ENCODE data around the gene ONECUT3. TPM values are rescaled to one million over a fixed set of nuclear protein-coding genes. Genes with fewer than 3 reads are reported as not detected.

The ONECUT3 gene
- total and polyA plus RNA-seq, 8 donors = 0.06 to 0.08 (median 0.07) TPM; not detected in 2

GRCh38 chr19:1744822-1745563, 8.3 kb upstream of the ONECUT3 start:
- Histone ChIP-seq H3K4me3 (no peak overlapping the region), H3K36me3 (no peaks in the 10 kb centered on the region), H3K4me1 (peaks cover 5 to 21% of the 10 kb centered on the region in 2 donors), H3K27ac (no peak overlapping the region), H3K9me3 (peaks cover 0 to 2% of the 10 kb centered on the region in 2 donors), H3K27me3 (peaks cover 46 to 96% of the 10 kb centered on the region in 2 donors)
- DNase-seq (no peak), ATAC-seq (no peak)
- intact Hi-C loops (cut with DNase I) = no loop called here
- TF ChIP-seq, protein P1, sequence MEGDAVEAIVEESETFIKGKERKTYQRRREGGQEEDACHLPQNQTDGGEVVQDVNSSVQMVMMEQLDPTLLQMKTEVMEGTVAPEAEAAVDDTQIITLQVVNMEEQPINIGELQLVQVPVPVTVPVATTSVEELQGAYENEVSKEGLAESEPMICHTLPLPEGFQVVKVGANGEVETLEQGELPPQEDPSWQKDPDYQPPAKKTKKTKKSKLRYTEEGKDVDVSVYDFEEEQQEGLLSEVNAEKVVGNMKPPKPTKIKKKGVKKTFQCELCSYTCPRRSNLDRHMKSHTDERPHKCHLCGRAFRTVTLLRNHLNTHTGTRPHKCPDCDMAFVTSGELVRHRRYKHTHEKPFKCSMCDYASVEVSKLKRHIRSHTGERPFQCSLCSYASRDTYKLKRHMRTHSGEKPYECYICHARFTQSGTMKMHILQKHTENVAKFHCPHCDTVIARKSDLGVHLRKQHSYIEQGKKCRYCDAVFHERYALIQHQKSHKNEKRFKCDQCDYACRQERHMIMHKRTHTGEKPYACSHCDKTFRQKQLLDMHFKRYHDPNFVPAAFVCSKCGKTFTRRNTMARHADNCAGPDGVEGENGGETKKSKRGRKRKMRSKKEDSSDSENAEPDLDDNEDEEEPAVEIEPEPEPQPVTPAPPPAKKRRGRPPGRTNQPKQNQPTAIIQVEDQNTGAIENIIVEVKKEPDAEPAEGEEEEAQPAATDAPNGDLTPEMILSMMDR (IDR thresholded peaks at IDR 0.05) = no peak

- no peaks in the 10 kb centered on the region for H3K9me3 ChIP-seq
- no peaks in the 10 kb centered on the region for H3K36me3 ChIP-seq
- H3K27me3 ChIP-seq = peaks cover 52 to 96% of the 10 kb centered on the region in 2 donors
- TF ChIP-seq, protein P1 (IDR thresholded peaks at IDR 0.05) = no peak
- no peak overlapping the region for H3K27ac ChIP-seq
- DNase-seq (no peak), ATAC-seq (no peak)
- intact Hi-C loops (cut with DNase I) = no loop called here
- H3K4me1 ChIP-seq = peaks cover 5 to 25% of the 10 kb centered on the region in 2 donors
- no peak overlapping the region for H3K4me3 ChIP-seq
Observed at GRCh38 chr19:1745589-1746031, 7.7 kb upstream of the ONECUT3 start.

DNA sequence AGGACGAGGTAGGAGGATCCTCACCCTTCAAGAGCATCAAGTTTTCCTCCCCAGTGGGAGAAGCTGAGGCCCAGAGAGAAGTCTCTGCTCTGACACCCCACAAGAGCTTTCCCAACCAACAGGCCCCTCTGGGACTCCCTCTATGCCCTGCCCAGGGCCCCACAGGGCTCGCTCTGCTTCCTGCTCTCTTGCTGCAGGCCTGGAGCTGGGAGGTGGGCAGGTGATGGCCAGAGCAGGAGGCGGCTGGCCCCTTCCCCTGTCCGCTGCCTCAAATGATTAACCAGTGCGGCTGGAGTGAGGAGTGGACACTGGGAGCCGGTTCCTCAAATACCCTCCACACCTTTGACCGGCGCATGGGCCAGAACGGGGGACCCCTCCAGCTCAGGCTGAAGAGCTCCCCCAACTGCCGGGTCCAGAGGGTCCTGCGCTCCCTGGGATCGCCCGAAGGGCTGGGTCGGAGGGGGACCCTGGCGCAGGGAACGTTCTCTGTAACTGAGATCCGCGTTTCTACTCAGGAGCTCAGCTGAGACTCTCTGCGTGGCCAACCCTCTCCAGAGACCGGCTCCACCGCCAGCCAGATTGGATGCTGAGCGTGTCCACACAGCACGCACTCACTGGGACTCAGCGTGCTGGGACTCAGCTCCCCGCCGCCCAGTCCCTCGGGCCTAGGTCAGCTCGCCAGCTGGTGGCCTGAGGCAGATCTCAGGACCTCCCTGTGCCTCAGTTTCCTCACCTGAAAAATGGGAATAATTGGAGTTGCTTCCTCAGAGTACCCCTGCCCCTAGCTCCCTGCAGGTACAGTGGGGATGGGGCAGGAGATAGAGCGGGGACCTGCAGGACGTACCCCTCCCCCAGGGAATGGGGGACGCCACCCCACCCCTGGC, 6.7 kb upstream of the ONECUT3 start:
- DNase-seq (no peak), ATAC-seq (peak; percentile 18)
- no peaks in the 10 kb centered on the region for H3K9me3 ChIP-seq
- intact Hi-C loops (cut with DNase I) = no loop called here
- no peaks in the 10 kb centered on the region for H3K36me3 ChIP-seq
- TF ChIP-seq, protein P1 (IDR thresholded peaks at IDR 0.05) = no peak
- H3K4me1 ChIP-seq = peaks cover 5 to 25% of the 10 kb centered on the region in 2 donors
- no peak overlapping the region for H3K4me3 ChIP-seq
- no peak overlapping the region for H3K27ac ChIP-seq
- H3K27me3 ChIP-seq = peaks cover 62 to 100% of the 10 kb centered on the region in 2 donors

- no peaks in the 10 kb centered on the region for H3K9me3 ChIP-seq
- peaks cover 71 to 100% of the 10 kb centered on the region in 2 donors for H3K27me3 ChIP-seq
- H3K4me3 ChIP-seq = no peak overlapping the region
- no peak for DNase-seq
- ATAC-seq = peak; percentile 64
- TF ChIP-seq, protein P1 (IDR thresholded peaks at IDR 0.05) = no peak
- no peak overlapping the region for H3K27ac ChIP-seq
- H3K36me3 ChIP-seq = no peaks in the 10 kb centered on the region
- H3K4me1 ChIP-seq = peaks cover 5 to 25% of the 10 kb centered on the region in 2 donors
- intact Hi-C loops (cut with DNase I) = no loop called here
Observed at GRCh38 chr19:1747285-1748114, 5.8 kb upstream of the ONECUT3 start.

All from left lung (tissue), 10 donors.